GM12864 (cell line): ENCODE measurements around the gene IL1A.

ENCODE experiments used
- DNase-seq: peaks from one replicate; pipeline ENCODE4 v3.0.0-alpha.2; 2011; ENCODE audit warnings: low read depth
- H3K4me3 ChIP-seq: 2 replicates; pipeline ENCODE4 v1.5.1; 2011; ENCODE audit warnings: mild to moderate bottlenecking, low read depth, low read length, control low read depth
- CTCF ChIP-seq: IDR thresholded peaks from 2 replicates; pipeline ENCODE4 v1.5.1; 2011; ENCODE audit warnings: low read depth, mild to moderate bottlenecking, moderate library complexity, low read length, control low read depth, inconsistent platforms; ENCODE audit errors: missing control alignments

IL1A gene

DNA sequence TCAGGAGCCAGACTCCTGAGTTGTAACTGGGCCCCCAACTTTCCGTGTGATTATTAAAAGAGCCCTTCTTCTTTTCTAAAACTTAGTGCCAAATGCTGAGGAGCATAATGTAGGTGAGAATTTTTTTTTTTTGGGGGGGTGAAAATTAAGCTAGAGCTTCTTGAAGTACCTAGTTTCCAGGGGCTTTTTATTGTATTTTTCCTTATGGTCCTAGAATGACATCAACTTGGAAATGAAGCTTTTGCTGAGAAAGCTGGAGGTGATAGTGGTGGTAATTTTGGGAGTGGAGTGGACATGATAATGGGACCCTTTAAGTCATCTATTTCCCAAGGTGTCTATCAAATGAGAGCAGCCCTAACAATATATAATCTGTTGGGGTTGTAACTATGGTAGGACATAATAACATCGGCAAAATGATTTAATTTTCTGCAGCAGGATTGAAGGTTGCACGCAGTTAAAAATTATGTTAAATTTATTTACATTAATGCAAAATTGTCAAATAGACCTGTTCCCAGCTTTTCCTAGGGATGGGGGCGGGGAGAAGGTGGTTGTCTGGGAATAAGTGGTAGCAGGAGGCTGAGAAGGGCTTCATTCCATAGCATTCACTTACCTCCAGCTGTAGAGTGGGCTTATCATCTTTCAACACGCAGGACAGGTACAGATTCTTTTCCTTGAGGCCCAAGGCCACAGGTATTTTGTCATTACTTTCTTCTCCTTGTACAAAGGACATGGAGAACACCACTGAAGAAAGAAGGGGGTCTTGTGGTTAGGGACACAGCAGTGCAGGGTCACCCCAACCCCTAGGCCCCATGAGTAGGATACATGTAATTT lies 46.6 kb upstream of the IL1A start:
- DNase-seq = no peak
- TF ChIP-seq CTCF = no peak
- H3K4me3 ChIP-seq = no peak overlapping the region

DNA sequence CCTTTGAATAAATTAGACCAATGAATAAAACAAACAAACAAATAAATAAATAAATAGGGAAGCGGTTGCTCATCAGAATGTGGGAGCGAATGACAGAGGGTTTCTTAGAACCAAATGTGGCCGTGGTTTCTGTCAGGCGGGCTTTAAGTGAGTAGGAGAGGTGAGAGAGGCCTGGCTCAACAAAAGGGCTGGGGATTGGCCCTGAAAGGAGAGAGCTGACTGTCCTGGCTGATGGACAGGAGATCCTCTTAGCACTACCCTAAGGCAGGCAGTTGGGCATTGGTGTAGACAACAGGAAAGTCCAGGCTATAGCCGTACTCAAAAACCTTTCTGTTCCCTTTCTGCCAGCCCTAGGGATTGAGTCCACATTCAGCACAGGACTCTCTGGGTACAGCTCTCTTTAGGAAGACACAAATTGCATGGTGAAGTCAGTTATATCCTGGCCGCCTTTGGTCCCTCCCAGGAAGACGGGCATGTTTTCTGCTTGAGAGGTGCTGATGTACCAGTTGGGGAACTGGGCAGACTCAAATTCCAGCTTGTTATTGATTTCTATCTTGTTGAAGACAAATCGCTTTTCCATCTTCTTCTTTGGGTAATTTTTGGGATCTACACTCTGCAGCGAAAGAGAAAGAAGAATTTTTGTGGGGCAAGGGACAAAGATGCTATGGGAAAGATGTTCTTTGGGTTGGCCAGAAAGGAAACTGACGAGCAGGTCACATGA lies 45.8 kb upstream of the IL1A start:
- H3K4me3 ChIP-seq = no peak overlapping the region
- DNase-seq = no peak
- TF ChIP-seq CTCF = no peak

GRCh38 chr2:112829101-112829960 lies 45.0 kb upstream of the IL1A start:
- H3K4me3 ChIP-seq = no peak overlapping the region
- DNase-seq = no peak
- TF ChIP-seq CTCF = no peak

- TF ChIP-seq CTCF = no peak
- no peak overlapping the region for H3K4me3 ChIP-seq
- no peak for DNase-seq
These were observed 44.0 kb upstream of the IL1A start for GRCh38 chr2:112828251-112828691.

- DNase-seq = no peak
- H3K4me3 ChIP-seq = no peak overlapping the region
- no peak for TF ChIP-seq CTCF
These were observed 43.4 kb upstream of the IL1A start for GRCh38 chr2:112827604-112828185.

- no peak overlapping the region for H3K4me3 ChIP-seq
- DNase-seq = no peak
- no peak for TF ChIP-seq CTCF
These were observed 42.7 kb upstream of the IL1A start for GRCh38 chr2:112827009-112827408.
